UCSD-AML1 (cell line): ENCODE results near the gene ENTPD1.
"Not testable (repeated sequence)": the region's sequence is repeated elsewhere in the genome, so short reads cannot be mapped to it uniquely, and the experiment has no call there.

Experiments used
- DNase-seq: peaks from one replicate; lab custom pipeline; 2025; ENCODE audit not compliant: unreplicated experiment; lab: John Stamatoyannopoulos, UW

ENTPD1 gene

DNA sequence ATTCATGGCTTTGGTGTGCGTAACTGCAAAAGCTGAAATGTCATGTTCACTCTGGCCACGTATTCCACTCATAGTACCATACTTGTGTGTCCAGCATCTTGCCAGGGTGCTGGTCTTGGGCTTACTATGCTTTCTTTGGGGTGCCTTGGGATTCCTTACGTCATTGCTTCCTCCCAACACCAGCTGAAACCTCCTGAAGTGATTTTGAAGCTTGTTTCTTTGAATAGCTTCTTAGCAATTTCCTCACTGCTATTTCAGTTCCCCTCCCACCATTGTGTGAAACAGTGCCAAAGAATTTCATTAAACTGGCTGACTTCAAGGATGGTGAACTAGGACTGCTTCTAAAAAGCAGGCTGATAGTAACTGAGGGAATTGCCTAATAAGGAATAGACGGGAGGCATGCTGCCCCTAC is 36.9 kb downstream of the ENTPD1 start:
- peak; percentile 15 for DNase-seq

DNA sequence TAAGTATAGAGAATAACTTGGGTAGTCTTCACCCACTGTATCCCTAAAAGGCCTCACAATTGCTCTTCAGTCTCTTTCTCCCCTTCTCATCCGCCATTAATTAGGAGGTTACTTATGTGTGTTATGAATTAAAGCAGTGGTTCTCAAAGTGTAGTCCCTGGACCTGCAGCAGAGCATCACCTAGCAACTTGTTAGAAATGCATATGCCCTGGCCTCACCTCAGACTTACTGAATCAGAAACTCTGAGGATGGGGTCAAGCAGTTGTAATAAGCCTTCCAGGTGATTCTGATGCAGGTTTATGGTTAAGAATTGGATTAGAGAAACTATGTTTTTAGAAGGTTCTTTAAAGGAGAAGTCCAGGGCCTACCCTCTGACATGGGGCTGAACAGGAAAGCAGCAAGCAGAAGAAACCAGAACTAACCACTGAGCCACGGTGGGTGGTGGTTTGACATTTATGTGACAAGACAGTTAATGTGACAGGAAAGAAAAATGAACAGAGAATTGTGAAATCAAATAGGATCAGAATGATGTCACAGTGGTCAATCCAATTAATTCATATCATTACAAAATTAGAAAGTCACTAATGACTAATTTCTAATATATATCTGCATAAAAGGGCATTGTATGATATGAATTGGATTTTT is 37.6 kb downstream of the ENTPD1 start:
- DNase-seq, result peak; percentile 13

DNA sequence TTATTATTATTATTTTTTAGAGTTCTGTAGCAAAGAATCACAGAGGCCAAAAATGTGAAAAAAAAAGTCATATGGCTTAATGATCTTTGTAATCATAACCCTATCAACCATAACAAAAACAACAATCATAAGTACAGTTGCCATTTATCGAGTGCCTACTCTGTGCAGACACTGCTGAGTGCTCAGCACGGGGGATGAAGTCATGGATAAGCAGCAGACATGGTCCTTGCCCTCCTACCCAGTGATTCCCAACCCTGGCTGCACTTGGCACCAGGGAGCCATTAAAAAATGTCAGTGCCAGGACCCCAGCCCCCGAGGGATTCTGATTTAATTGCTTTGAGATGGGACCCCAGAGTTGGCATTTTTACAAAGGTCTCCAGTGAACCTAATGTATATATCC is 38.2 kb downstream of the ENTPD1 start:
- no peak for DNase-seq

DNA sequence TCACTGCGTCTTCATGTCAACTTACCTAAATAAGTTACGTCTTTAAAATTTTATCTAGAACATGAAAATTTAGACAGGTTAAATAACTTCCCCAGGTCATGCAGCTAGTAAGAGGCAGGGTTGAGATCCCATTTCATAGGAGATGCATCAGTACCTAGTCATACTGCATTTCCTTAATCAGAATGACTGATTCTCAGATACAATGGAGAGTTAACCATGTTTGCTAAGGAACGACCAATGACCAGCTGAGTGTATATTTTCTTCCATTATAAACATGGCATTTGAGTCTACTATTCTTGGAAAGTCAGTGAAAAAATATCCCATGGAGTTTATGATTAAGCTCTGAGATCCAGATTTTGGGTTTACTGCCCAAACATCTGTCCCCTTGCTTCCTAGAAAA is 39.6 kb downstream of the ENTPD1 start:
- no peak for DNase-seq

- DNase-seq, result no peak
Observed at GRCh38 chr10:95796504-95796903, 40.5 kb downstream of the ENTPD1 start.

DNA sequence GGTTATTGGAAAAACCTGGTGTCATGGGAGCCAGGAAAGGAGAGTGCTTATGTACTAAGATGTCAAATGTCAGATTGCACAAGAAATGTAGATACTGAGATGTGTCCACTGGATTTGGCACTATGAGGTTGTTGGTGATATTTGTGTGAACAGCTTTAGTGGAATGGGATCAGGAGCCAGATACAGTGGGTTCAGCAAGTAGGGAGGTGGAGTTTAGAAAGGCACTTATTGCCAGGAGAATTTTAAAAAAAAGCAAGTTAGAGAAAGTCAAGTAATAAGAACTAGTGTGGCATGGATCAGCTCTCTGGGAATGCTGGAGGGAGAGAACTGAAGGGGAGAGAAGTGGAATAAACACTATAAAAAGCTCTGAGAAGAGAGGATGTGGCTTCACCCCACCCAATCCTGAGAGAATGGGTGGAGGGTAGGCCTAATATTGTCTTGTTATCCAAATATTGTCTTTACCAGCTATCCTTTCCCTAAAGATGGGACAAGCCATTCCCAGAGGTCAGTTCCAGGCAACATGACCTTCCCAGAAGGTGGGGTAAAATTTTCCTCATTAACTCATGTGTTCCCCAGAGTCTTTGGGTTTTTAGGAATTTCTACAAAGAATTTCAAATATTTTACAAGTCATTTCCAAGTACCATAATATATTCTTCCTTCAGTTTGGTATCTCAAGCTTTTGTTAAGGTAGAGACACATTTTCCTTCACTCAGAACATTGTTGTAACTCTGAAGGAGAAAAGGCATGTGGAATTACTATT is 42.3 kb downstream of the ENTPD1 start:
- DNase-seq, result no peak

DNA sequence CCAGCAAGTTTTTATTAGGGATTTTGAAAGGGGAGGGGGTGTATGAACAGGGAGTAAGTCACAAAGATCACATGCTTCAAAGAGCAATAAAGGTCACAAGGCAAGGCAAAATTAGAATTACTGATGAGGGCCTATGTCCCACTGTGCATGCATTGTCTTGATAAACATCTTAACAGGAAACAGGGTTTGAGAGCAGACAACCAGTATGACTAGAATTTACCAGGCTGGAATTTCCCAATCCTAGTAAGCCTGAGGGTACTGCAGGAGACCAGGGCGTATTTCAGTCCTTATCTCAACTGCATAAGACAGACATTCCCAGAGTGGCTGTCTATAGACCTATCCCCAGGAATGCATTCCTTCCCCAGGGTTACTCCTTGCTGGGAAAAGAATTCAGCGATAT is 44.3 kb downstream of the ENTPD1 start:
- DNase-seq, result not testable (repeated sequence)

- DNase-seq, result not testable (repeated sequence)
Observed at GRCh38 chr10:95806687-95807380, 50.9 kb downstream of the ENTPD1 start.

- not testable (repeated sequence) for DNase-seq
Observed at GRCh38 chr10:95808705-95809308, 52.8 kb downstream of the ENTPD1 start.

- no peak for DNase-seq
Observed at GRCh38 chr10:95809370-95810197, 53.6 kb downstream of the ENTPD1 start.

GRCh38 chr10:95810198-95810976 is 54.4 kb downstream of the ENTPD1 start:
- no peak for DNase-seq

DNA sequence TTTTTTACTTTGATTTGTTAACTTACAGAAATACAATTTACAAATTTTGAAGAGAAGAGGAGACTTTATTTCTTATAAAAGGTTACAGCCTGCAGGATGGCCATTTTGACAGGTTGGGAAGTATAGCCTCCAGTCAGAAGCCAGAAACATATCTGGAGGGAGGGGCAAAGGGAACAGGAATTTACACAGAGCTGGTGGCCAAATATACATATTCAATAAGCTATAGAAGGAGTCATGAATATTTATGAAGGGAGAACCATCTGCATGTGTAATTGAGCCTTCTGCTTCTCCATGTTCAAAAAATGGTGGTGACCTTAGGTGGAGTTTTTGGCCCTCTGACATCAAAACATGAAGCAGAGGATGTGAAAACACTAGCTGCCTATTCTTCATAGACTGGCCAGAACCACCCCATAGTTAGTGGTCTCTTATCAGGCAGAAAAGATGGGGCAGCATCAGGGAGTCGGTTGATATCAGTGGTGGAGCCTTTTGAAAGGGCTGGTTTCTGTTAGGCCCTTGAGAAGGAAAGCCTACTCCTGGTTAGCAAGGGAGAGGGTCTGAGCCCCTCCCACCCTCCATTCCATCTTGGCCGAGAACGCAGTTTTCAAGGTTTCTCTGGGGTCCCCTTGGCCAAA is 57.2 kb downstream of the ENTPD1 start:
- no peak for DNase-seq

DNA sequence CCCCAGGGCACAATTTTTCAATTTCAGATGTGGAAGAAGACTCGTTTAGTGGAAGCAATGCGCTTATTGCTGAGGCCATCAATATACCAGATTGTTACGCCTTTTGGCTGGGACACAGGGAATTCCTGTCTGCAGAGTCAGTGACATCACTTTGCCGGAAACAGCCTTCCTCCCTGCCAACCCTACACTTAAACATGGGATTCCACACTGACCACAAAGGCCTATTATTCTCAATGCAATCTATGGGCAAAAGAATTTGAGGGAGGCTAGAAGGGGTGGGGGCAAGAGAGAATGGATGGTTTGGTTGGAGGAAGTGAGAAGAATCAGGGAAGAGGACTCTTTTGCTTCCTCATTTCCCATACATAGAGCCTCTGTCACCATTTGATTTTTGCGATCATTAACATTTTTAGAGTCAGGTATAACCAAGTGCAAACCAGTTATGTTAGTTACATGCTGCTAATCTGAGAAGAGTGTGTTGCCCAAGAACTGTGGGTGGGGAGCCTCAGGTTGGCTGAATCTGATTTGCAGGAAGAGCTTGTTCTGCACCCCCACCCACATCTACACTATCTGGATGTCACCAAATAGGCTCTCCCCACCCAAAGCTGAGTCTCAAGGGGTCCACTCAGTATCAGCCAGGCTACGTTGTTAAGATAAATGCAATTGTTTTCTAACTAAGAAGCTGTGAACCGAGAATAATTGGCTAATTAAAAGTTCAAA is 58.2 kb downstream of the ENTPD1 start:
- DNase-seq, result no peak

DNA sequence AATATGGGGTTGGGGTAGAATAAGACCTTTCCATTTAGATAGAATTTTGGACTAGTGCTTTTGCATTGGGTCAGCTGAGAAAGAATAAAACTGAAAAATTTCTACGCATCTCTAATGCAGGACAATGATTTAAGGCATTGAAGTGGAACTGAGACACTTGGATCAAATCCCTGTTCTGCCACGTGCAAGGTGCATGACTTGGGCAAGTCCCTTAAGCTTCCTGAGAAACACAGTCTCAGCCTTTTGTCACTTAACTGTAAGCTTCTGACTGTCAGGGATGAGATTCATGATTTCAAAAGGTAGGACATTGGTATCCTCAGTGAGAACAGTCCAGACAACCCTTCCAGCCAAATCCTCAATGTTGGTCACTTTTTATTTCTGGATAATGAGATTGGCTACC is 59.2 kb downstream of the ENTPD1 start:
- DNase-seq, result no peak

DNA sequence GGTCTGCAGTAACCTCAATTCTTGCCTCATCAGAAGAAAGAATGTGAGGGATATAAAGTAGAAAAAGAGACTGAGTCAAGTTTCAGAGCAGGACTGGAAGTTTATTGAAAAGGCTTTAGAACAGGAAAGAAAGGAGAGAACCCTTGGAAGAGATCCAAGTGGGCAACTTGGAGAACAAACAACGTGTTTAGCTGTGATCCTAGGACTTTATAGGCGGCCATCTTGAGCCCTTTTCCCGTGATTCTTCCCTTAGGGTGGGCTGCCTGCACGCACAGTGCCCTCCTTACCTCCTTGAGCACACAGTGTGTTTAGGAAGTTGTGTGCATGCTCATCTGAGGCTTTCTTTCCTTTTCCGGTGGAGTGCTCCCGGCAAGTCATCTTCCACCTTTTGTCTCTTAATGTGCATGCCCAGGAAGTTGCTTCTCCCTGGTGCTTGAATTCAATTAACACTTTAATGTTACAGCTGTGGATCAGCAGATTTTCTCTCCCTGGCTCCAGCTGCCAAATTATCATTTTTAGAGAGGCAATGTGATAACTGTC is 59.8 kb downstream of the ENTPD1 start:
- no peak for DNase-seq

GRCh38 chr10:95818010-95818409 is 62.0 kb downstream of the ENTPD1 start:
- DNase-seq, result no peak

GRCh38 chr10:95818668-95819067 is 62.7 kb downstream of the ENTPD1 start:
- no peak for DNase-seq

DNA sequence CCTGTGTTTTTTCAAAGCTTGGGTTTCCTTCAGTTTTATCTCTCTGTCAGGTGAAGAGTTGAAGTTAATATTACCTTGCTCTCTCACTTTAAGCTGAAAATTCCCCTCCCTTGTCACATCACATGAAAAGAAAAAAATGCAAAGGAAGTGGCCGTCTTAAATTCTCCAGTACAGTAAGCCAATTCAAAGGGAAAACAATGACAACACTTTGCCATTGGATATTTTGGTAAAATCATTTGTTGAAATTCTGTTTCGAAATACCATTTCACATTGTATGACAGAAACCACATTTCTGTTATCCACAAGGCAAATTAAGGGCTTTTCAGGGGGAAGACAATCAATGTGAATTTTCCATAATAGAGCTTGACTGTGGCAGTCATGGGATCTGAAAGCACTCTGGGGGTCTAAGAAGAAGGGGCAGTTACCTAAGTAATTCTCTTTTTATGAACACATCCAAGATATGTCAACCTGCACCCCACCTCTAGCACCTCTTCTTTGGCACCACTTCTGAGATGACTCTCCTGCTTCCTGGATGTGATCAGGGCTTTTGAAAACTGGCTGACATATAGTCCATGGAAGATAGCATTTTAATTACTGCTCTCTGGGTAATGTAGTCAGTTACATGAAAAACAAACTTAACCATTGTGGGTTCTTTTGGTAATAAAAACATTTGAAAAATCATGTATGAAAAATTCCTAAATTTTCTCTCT is 63.8 kb downstream of the ENTPD1 start:
- DNase-seq, result no peak
